Cardiac fibroblast (primary cell): ENCODE data around the gene NLRP4.

Experiments used
- DNase-seq, 2 donors: peaks; one replicate each; pipeline versions ENCODE4 v3.0.0 to v3.0.0-alpha.2; 2010; ENCODE audit warnings: low read depth in 2 of 2
- H3K4me3 ChIP-seq, 2 donors: replicated peaks in 1 of 2; 1 replicate in 1 of 2; 2 replicates in 1 of 2; pipeline ENCODE4 v1.5.1; 2011; ENCODE audit warnings: low read depth in 2 of 2, low read length in 2 of 2, mild to moderate bottlenecking in 2 of 2, moderate library complexity in 1 of 2
- TF ChIP-seq, protein P1 (sequence below): IDR thresholded peaks from one replicate; pipeline ENCODE4 v1.5.1; 2011; ENCODE audit warnings: low read depth, mild to moderate bottlenecking, low read length, inconsistent platforms

NLRP4 gene, protein sequence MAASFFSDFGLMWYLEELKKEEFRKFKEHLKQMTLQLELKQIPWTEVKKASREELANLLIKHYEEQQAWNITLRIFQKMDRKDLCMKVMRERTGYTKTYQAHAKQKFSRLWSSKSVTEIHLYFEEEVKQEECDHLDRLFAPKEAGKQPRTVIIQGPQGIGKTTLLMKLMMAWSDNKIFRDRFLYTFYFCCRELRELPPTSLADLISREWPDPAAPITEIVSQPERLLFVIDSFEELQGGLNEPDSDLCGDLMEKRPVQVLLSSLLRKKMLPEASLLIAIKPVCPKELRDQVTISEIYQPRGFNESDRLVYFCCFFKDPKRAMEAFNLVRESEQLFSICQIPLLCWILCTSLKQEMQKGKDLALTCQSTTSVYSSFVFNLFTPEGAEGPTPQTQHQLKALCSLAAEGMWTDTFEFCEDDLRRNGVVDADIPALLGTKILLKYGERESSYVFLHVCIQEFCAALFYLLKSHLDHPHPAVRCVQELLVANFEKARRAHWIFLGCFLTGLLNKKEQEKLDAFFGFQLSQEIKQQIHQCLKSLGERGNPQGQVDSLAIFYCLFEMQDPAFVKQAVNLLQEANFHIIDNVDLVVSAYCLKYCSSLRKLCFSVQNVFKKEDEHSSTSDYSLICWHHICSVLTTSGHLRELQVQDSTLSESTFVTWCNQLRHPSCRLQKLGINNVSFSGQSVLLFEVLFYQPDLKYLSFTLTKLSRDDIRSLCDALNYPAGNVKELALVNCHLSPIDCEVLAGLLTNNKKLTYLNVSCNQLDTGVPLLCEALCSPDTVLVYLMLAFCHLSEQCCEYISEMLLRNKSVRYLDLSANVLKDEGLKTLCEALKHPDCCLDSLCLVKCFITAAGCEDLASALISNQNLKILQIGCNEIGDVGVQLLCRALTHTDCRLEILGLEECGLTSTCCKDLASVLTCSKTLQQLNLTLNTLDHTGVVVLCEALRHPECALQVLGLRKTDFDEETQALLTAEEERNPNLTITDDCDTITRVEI

DNA sequence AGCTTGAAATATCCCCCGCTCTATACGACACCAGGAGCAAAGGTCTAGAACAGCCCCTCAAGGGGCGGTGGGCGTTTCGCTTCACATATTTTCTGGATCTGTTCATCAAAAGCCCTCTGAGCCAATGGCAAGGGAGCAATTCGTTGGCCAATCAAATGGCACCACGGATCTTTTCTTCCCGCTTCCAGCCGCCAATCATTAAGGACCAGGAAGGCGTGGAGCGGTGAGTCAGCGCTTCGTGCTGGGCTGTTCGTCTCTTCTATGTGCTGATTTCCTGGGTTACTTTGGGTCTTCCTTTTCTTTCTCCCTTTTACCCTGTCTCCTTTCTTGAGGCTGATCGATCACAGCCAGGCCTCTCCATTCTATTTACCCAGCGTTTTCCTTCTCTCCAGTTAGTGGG is at the start of gene NLRP4:
Gene NLRP4 (plus strand): TSS at position 201 of the 400 bp plus-strand sequence. CDS start 15,541 bp downstream, outside the sequence.
- no peak within 1 kb of the TSS for H3K4me3 ChIP-seq
- TF ChIP-seq, protein P1, sequence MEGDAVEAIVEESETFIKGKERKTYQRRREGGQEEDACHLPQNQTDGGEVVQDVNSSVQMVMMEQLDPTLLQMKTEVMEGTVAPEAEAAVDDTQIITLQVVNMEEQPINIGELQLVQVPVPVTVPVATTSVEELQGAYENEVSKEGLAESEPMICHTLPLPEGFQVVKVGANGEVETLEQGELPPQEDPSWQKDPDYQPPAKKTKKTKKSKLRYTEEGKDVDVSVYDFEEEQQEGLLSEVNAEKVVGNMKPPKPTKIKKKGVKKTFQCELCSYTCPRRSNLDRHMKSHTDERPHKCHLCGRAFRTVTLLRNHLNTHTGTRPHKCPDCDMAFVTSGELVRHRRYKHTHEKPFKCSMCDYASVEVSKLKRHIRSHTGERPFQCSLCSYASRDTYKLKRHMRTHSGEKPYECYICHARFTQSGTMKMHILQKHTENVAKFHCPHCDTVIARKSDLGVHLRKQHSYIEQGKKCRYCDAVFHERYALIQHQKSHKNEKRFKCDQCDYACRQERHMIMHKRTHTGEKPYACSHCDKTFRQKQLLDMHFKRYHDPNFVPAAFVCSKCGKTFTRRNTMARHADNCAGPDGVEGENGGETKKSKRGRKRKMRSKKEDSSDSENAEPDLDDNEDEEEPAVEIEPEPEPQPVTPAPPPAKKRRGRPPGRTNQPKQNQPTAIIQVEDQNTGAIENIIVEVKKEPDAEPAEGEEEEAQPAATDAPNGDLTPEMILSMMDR = no peak
- DNase-seq = no peak

DNA sequence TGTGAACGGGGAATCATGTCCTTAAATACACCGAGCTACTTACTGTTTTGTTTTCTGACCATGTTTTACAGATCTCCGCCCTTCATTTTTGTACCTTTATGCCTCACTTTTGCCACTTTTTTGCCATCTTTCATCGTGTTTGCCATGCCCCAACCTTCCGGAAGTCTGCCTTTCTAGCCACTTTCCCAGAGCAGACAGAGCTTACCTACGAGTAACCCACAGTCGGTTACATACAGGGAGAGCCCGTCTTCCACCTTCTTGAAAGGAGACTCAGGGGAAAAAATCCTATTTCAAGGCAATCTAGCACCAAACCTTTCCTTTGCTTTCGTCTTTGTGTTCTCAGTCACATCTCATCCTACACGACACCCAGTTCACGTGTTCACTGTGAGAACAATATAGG is 41.3 kb upstream of the NLRP4 start:
- TF ChIP-seq, protein P1 = no peak
- no peak for DNase-seq

DNA sequence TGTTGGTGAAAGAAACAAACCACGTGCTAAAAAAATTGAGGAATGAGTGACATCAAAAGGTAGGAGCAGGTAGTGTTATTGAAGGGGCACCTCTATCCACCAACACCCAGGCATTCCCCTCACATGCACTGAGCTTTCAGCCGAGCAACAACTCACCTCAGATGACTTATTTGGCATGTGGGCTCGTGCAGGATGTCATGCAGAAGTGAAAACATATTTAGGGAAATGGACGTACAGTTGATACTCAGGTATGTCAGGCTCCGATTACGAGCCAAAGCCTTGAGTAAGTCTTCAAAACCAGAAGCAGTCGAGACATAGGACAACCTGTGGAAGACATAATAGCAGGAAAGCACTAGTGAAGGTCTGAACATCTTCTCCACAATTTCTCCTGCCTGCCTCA is 34.9 kb upstream of the NLRP4 start:
- TF ChIP-seq, protein P1 = no peak
- no peak overlapping the region for H3K4me3 ChIP-seq
- no peak for DNase-seq

More for the DNA sequence above, 41.3 kb upstream of the NLRP4 start:
- H3K4me3 ChIP-seq = no peak overlapping the region

DNA sequence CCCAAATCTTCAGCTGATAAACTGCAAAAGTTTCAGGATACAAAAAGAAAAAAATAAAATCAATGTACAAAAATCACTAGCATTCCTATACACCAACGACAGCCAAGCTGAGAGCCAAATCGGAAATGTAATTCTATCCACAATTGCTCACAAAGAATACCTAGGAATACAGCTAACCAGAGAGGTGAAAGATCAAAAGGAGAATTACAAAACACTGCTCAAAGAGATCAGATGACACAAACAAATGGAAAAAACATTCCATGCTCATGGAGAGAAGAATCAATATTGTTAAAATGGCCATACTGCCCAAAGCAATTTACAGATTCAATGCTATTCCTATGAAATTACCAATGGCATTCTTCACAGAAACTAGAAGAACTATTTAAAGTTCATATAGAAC is 34.1 kb upstream of the NLRP4 start:
- TF ChIP-seq, protein P1 = no peak
- DNase-seq = no peak
- H3K4me3 ChIP-seq = no peak overlapping the region

DNA sequence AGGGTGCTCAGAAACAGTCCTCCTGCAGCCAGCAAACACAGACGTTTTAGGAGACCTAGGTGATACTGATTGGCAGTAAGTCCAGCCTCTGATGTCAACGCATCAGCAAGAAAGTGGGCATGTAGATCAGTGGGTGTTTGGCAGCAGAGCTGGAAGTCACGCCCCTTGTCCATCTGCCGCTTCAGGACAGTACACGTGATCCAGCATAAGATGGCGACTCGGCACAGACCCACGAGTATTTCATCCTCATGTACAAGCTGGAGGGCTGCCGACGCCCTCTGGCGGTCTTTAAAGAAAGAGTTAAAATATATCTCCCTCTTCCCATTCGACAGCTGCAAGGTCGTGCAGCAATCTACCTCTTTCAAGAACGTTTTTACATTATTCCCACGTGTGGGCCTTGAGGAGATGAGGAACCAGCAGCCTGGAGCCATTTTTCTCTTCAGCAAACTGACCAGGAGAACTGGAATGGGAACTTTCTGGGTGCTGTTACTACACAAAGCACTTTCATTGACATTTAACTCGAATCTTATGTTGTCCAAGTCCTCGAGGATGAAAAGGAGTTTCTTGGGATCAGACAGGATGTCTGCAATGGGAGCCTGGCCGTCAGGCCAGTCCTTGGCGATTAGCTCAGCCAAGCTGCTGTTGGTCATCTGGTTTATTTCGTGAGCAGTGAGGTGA is 26.8 kb upstream of the NLRP4 start:
- TF ChIP-seq, protein P1 = peak; percentile 43
- no peak overlapping the region for H3K4me3 ChIP-seq
- peak; percentile 44 to 77 for DNase-seq

DNA sequence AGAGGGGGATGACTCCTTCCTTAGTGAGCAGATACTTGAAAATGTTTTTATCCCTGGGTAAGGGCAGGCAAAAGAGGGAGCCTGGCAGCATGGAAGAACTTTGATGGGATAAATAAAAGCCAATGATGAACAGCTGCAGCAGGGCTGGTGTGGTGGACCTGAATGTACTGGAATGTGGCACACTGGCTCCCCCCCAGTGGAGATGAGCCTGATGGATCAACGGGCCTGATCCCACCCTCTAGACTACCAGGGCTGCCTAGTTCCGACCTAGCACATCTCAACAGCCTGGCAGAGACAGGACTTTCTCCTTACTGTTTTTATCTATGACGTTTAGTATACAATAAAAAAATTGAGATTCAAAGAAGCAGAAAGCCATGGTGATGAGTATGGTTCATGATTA is 25.0 kb upstream of the NLRP4 start:
- TF ChIP-seq, protein P1 = no peak
- no peak overlapping the region for H3K4me3 ChIP-seq
- DNase-seq = no peak
